ENCODE results near the gene DPH7. TPM values are rescaled to one million over a fixed set of nuclear protein-coding genes. Genes with fewer than 3 reads are reported as not detected.

Gene DPH7
- total and polyA plus RNA-seq, 4 donors: 7.9 to 18.9 (median 12.3) TPM

GRCh38 chr9:137612741-137613142, 34.0 kb upstream of the DPH7 start:
- H3K9me3 ChIP-seq (ENCODE audit: control insufficient read depth in 4 of 4, low read length in 3 of 4): no peaks in the 10 kb centered on the region
- H3K36me3 ChIP-seq (ENCODE audit: control insufficient read depth in 4 of 4, insufficient read depth in 3 of 4, low read depth in 1 of 4, low read length in 3 of 4): peaks cover 0 to 14% (median 11%) of the 10 kb centered on the region in 4 donors
- no peak for DNase-seq (ENCODE audit: low spot score)
- no peak for TF ChIP-seq NR2F2 (IDR thresholded peaks at IDR 0.05)
- no peak for TF ChIP-seq REST (IDR thresholded peaks at IDR 0.05)
- TF ChIP-seq JUND (IDR thresholded peaks at IDR 0.05): no peak
- TF ChIP-seq HNF4A (conservative IDR thresholded peaks at IDR 0.05): no peak
- TF ChIP-seq RAD21 (IDR thresholded peaks at IDR 0.05): no peak
- TF ChIP-seq EGR1 (IDR thresholded peaks at IDR 0.05; ENCODE audit: low read depth in 2 of 2): no peak
- no peak for TF ChIP-seq FOXA1 (IDR thresholded peaks at IDR 0.05)
- no peak for TF ChIP-seq FOXA2 (IDR thresholded peaks at IDR 0.05)
- no peak for TF ChIP-seq MAX (IDR thresholded peaks at IDR 0.05)
- no peak for TF ChIP-seq YY1 (IDR thresholded peaks at IDR 0.05)
- TF ChIP-seq RXRA (IDR thresholded peaks at IDR 0.05): no peak
- TF ChIP-seq ZBTB33 (IDR thresholded peaks at IDR 0.05): no peak
- no peak for TF ChIP-seq TAF1 (conservative IDR thresholded peaks at IDR 0.05)
- TF ChIP-seq HNF4G (IDR thresholded peaks at IDR 0.05): no peak
- 78% methylated on average over 8 of the region's 8 CpGs for whole genome bisulfite sequencing
- no peak overlapping the region for H3K9ac ChIP-seq (ENCODE audit: low read depth in 1 of 2, low read length in 2 of 2)
- H3K4me3 ChIP-seq (ENCODE audit: low read depth in 1 of 3, low read length in 3 of 3): no peak overlapping the region
- no peaks in the 10 kb centered on the region for H3K27me3 ChIP-seq (ENCODE audit: control insufficient read depth in 4 of 4, insufficient read depth in 4 of 4, low read length in 3 of 4)
- peaks cover 9 to 49% (median 30%) of the 10 kb centered on the region in 4 donors for H3K4me1 ChIP-seq (ENCODE audit: control insufficient read depth in 4 of 4, insufficient read depth in 4 of 4, low read length in 3 of 4)
- H3K27ac ChIP-seq (ENCODE audit: low read depth in 1 of 2, low read length in 2 of 2): no peak overlapping the region

- TF ChIP-seq ZBTB33 (IDR thresholded peaks at IDR 0.05) (no peak), FOXA1 (IDR thresholded peaks at IDR 0.05) (no peak), SP1 (IDR thresholded peaks at IDR 0.05) (peak; percentile 34)
- peaks cover 0 to 14% (median 11%) of the 10 kb centered on the region in 4 donors for H3K36me3 ChIP-seq (ENCODE audit: control insufficient read depth in 4 of 4, insufficient read depth in 3 of 4, low read depth in 1 of 4, low read length in 3 of 4)
- 65% methylated on average over 21 of the region's 21 CpGs for WGBS
- no peak for DNase-seq (ENCODE audit: low spot score)
- no peaks in the 10 kb centered on the region for H3K27me3 ChIP-seq (ENCODE audit: control insufficient read depth in 4 of 4, insufficient read depth in 4 of 4, low read length in 3 of 4)
- no peak overlapping the region for H3K4me3 ChIP-seq (ENCODE audit: low read depth in 1 of 3, low read length in 3 of 3)
- H3K9me3 ChIP-seq (ENCODE audit: control insufficient read depth in 4 of 4, low read length in 3 of 4): no peaks in the 10 kb centered on the region
- H3K4me1 ChIP-seq (ENCODE audit: control insufficient read depth in 4 of 4, insufficient read depth in 4 of 4, low read length in 3 of 4): peaks cover 5 to 51% (median 34%) of the 10 kb centered on the region in 4 donors
- H3K27ac ChIP-seq (ENCODE audit: low read depth in 1 of 2, low read length in 2 of 2): no peak overlapping the region
- H3K9ac ChIP-seq (ENCODE audit: low read depth in 1 of 2, low read length in 2 of 2): no peak overlapping the region
Measured at GRCh38 chr9:137611623-137612609, 33.2 kb upstream of the DPH7 start.

Measured in liver (tissue), 9 donors.